HL-60/S4 treated with phorbol 12-myristate 13-acetate at 8.2 ng/mL for 4 days and 3 days (cell line): ENCODE measurements around the gene ASAP2.

ENCODE experiments used
- in situ Hi-C: fragments of 300-500 bp; cut with MboI; formaldehyde crosslinking; loops from 2 replicates; pipeline ENCODE4 v1.15.0; 2022; ENCODE audit warnings: low sequenced_read_pairs

ASAP2 gene

GRCh38 chr2:9230051-9230802 is 23.6 kb downstream of the ASAP2 start:
- in situ Hi-C loops: no loop called here

GRCh38 chr2:9230881-9231280 is 24.3 kb downstream of the ASAP2 start:
- in situ Hi-C loops: no loop called here

- in situ Hi-C loops: no loop called here
These were observed 24.9 kb downstream of the ASAP2 start for GRCh38 chr2:9231291-9232165.

GRCh38 chr2:9232166-9232479 is 25.5 kb downstream of the ASAP2 start:
- in situ Hi-C loops: no loop called here

GRCh38 chr2:9232886-9233285 is 26.3 kb downstream of the ASAP2 start:
- in situ Hi-C loops: no loop called here

- in situ Hi-C loops: no loop called here
These were observed 28.1 kb downstream of the ASAP2 start for GRCh38 chr2:9234680-9235146.

GRCh38 chr2:9235147-9236044 is 28.8 kb downstream of the ASAP2 start:
- in situ Hi-C loops: no loop called here

GRCh38 chr2:9236045-9236344 is 29.4 kb downstream of the ASAP2 start:
- in situ Hi-C loops: no loop called here

GRCh38 chr2:9236867-9237266 is 30.3 kb downstream of the ASAP2 start:
- in situ Hi-C loops: no loop called here

GRCh38 chr2:9237831-9238230 is 31.2 kb downstream of the ASAP2 start:
- in situ Hi-C loops: no loop called here

GRCh38 chr2:9238591-9239326 is 32.1 kb downstream of the ASAP2 start:
- in situ Hi-C loops: no loop called here

- in situ Hi-C loops: no loop called here
These were observed 33.0 kb downstream of the ASAP2 start for GRCh38 chr2:9239616-9240015.

GRCh38 chr2:9240745-9241144 is 34.1 kb downstream of the ASAP2 start:
- in situ Hi-C loops: no loop called here

GRCh38 chr2:9241233-9241632 is 34.6 kb downstream of the ASAP2 start:
- in situ Hi-C loops: no loop called here

GRCh38 chr2:9243357-9243756 is 36.7 kb downstream of the ASAP2 start:
- in situ Hi-C loops: no loop called here

- in situ Hi-C loops: no loop called here
These were observed 38.5 kb downstream of the ASAP2 start for GRCh38 chr2:9244985-9245544.

GRCh38 chr2:9247177-9247576 is 40.6 kb downstream of the ASAP2 start:
- in situ Hi-C loops: no loop called here

- in situ Hi-C loops: no loop called here
These were observed 41.2 kb downstream of the ASAP2 start for GRCh38 chr2:9247786-9248185.

GRCh38 chr2:9248363-9248762 is 41.8 kb downstream of the ASAP2 start:
- in situ Hi-C loops: no loop called here

- in situ Hi-C loops: no loop called here
These were observed 42.6 kb downstream of the ASAP2 start for GRCh38 chr2:9249020-9249800.
